ENCODE measurements around the gene PARP3. TPM values are rescaled to one million over a fixed set of nuclear protein-coding genes. Genes with fewer than 3 reads are reported as not detected.

The PARP3 gene
- total and polyA plus RNA-seq, 9 of the 15 experiments (the other 6 are each of a cell fraction or from before 2014, with no cell fraction given) = 0.46 to 6.6 (median 4.5) TPM

GRCh38 chr3:51968170-51968775 is 26.1 kb downstream of the PARP3 start (continued):
- TF ChIP-seq PBX2 (CRISPR knock-in tag; IDR thresholded peaks at IDR 0.05; ENCODE audit: low read depth) (no peak), PBX2 (tag; conservative IDR thresholded peaks at IDR 0.05; ENCODE audit: low read depth) (no peak), ZNF165 (CRISPR knock-in tag; IDR thresholded peaks at IDR 0.05; ENCODE audit: borderline replicate concordance) (no peak), ZBTB9 (CRISPR knock-in tag; IDR thresholded peaks at IDR 0.05) (no peak), U2AF1 (optimal IDR thresholded peaks at IDR 0.05; ENCODE audit: low read depth, low read length) (no peak), ZBTB34 (CRISPR knock-in tag; IDR thresholded peaks at IDR 0.05) (no peak), ZNF316 (IDR thresholded peaks at IDR 0.05) (no peak), MYNN (IDR thresholded peaks at IDR 0.05) (peak; percentile 14; the same call in 1 of the 2 replicates), MYNN (CRISPR knock-in tag; IDR thresholded peaks at IDR 0.05) (no peak), CBFA2T3 (IDR thresholded peaks at IDR 0.05) (0 out of 2 replicates have a peak, but pooled peaks have one; percentile 15), SREBF1 (IDR thresholded peaks at IDR 0.05; ENCODE audit: borderline replicate concordance, low read depth, low read length) (no peak), ASH1L (IDR thresholded peaks at IDR 0.05; ENCODE audit: borderline replicate concordance, low read depth, partially characterized antibody) (no peak), ZNF699 (CRISPR knock-in tag; IDR thresholded peaks at IDR 0.05; ENCODE audit: insufficient replicate concordance) (no peak), SOX6 (IDR thresholded peaks at IDR 0.05) (no peak), ZNF407 (IDR thresholded peaks at IDR 0.05; ENCODE audit: low read depth) (no peak)
